ENCODE data around the gene ABCF3.
A peak's percentile ranks its signal among the peaks of the same experiment; 100 is the strongest.

Gene ABCF3

GRCh38 chr3:184188080-184188479 is 2.1 kb downstream of the ABCF3 start:
- no peak for DNase-seq

- no peak for DNase-seq
These were observed 3.4 kb downstream of the ABCF3 start for GRCh38 chr3:184189421-184189820.

- DNase-seq, result no peak
These were observed 6.9 kb downstream of the ABCF3 start for GRCh38 chr3:184192889-184193288.

GRCh38 chr3:184193991-184194539 is 8.1 kb downstream of the ABCF3 start:
- no peak for DNase-seq

GRCh38 chr3:184196536-184196935 is 10.5 kb downstream of the ABCF3 start:
- DNase-seq, result no peak

- no peak for DNase-seq
These were observed 12.5 kb downstream of the ABCF3 start for GRCh38 chr3:184198509-184198908.

- no peak for DNase-seq
These were observed 14.8 kb downstream of the ABCF3 start for GRCh38 chr3:184200825-184201224.

- DNase-seq, result no peak
These were observed 17.5 kb downstream of the ABCF3 start for GRCh38 chr3:184203526-184203925.

- no peak for DNase-seq
These were observed 23.3 kb downstream of the ABCF3 start for GRCh38 chr3:184209146-184209923.

GRCh38 chr3:184211297-184211696 is 25.3 kb downstream of the ABCF3 start:
- DNase-seq, result no peak

GRCh38 chr3:184211718-184212117 is 25.7 kb downstream of the ABCF3 start:
- DNase-seq, result no peak

GRCh38 chr3:184218814-184219213 is 32.8 kb downstream of the ABCF3 start:
- no peak for DNase-seq

GRCh38 chr3:184222521-184222920 is 36.5 kb downstream of the ABCF3 start:
- DNase-seq, result no peak

- DNase-seq, result no peak
These were observed 37.9 kb downstream of the ABCF3 start for GRCh38 chr3:184223946-184224345.

- DNase-seq, result peak; percentile 30
These were observed 41.5 kb downstream of the ABCF3 start for GRCh38 chr3:184227481-184227935.

GRCh38 chr3:184228376-184229137 is 42.6 kb downstream of the ABCF3 start:
- DNase-seq, result no peak

GRCh38 chr3:184229394-184230080 is 43.5 kb downstream of the ABCF3 start, which contains the start of gene VWA5B2:
VWA5B2 (plus strand) TSS chr3:184229585; CDS start chr3:184230529, 944 bp downstream.
- DNase-seq, result peak; percentile 90

- peak; percentile 83 for DNase-seq
These were observed 44.1 kb downstream of the ABCF3 start for GRCh38 chr3:184230081-184230602.

GRCh38 chr3:184230603-184231528 is 44.9 kb downstream of the ABCF3 start:
- DNase-seq, result peak; percentile 76

- DNase-seq, result no peak
These were observed 45.7 kb downstream of the ABCF3 start for GRCh38 chr3:184231671-184232070.

- no peak for DNase-seq
These were observed 47.3 kb downstream of the ABCF3 start for GRCh38 chr3:184233127-184233843.

Measured in COR-L47 (cell line).